BLaER1 (cell line): ENCODE data around the gene ITGB4.

ENCODE experiments used
- H3K27ac ChIP-seq: shearing (Covaris generic); formaldehyde crosslinking; 2 replicates; pipeline ENCODE4 v1.8.1; 2022
- H3K27me3 ChIP-seq: shearing (Covaris generic); formaldehyde crosslinking; 2 replicates; pipeline ENCODE4 v1.8.1; 2022
- H3K36me3 ChIP-seq: shearing (Covaris generic); formaldehyde crosslinking; 2 replicates; pipeline ENCODE4 v1.8.1; 2022
- H3K4me1 ChIP-seq: shearing (Covaris generic); formaldehyde crosslinking; 2 replicates; pipeline ENCODE4 v1.8.1; 2022
- H3K4me2 ChIP-seq: shearing (Covaris generic); formaldehyde crosslinking; 2 replicates; pipeline ENCODE4 v1.8.1; 2022
- H3K4me3 ChIP-seq: shearing (Covaris generic); formaldehyde crosslinking; 2 replicates; pipeline ENCODE4 v1.8.1; 2022
- H3K9ac ChIP-seq: shearing (Covaris generic); formaldehyde crosslinking; 2 replicates; pipeline ENCODE4 v1.8.1; 2022
- H3K9me3 ChIP-seq: shearing (Covaris generic); formaldehyde crosslinking; 2 replicates; pipeline ENCODE4 v1.8.1; 2022
- H4K20me1 ChIP-seq: shearing (Covaris generic); formaldehyde crosslinking; 2 replicates; pipeline ENCODE4 v1.8.1; 2022
- Cebpa-rat ChIP-seq: shearing (Covaris generic); IDR thresholded peaks from 2 replicates; pipeline ENCODE4 v1.8.1; 2022

The ITGB4 gene

GRCh38 chr17:75751676-75752404 is 30.6 kb downstream of the ITGB4 start:
- H3K4me3 ChIP-seq, result no peak overlapping the region
- H3K9me3 ChIP-seq, result no peaks in the 10 kb centered on the region
- TF ChIP-seq Cebpa-rat, result no peak
- peaks cover 4% of the 10 kb centered on the region; the same call in 1 of the 2 replicates for H3K36me3 ChIP-seq
- H3K27me3 ChIP-seq, result no peaks in the 10 kb centered on the region
- H3K4me1 ChIP-seq, result peaks cover 63% of the 10 kb centered on the region
- no peak overlapping the region for H3K9ac ChIP-seq
- H3K27ac ChIP-seq, result no peak overlapping the region
- no peaks in the 10 kb centered on the region for H4K20me1 ChIP-seq
- H3K4me2 ChIP-seq, result no peak overlapping the region

GRCh38 chr17:75752405-75752709 is 31.1 kb downstream of the ITGB4 start:
- TF ChIP-seq Cebpa-rat, result no peak

GRCh38 chr17:75752802-75753513 is 31.7 kb downstream of the ITGB4 start:
- Histone ChIP-seq H4K20me1 (no peaks in the 10 kb centered on the region), H3K27me3 (no peaks in the 10 kb centered on the region), H3K27ac (peak overlapping the region; percentile 89), H3K4me2 (peak overlapping the region; percentile 90), H3K9ac (peak overlapping the region; percentile 82), H3K36me3 (peaks cover 15% of the 10 kb centered on the region; the same call in 1 of the 2 replicates), H3K4me3 (peak overlapping the region; percentile 66), H3K4me1 (peaks cover 55% of the 10 kb centered on the region), H3K9me3 (no peaks in the 10 kb centered on the region)
- TF ChIP-seq Cebpa-rat, result no peak

More at GRCh38 chr17:75752405-75752709, 31.1 kb downstream of the ITGB4 start:
- Histone ChIP-seq H3K27ac (no peak overlapping the region), H3K9me3 (no peaks in the 10 kb centered on the region), H4K20me1 (no peaks in the 10 kb centered on the region), H3K27me3 (no peaks in the 10 kb centered on the region), H3K9ac (no peak overlapping the region), H3K4me2 (no peak overlapping the region), H3K36me3 (peaks cover 9% of the 10 kb centered on the region; the same call in 1 of the 2 replicates), H3K4me1 (peaks cover 61% of the 10 kb centered on the region), H3K4me3 (no peak overlapping the region)

GRCh38 chr17:75753514-75754377 is 32.5 kb downstream of the ITGB4 start:
- H3K27me3 ChIP-seq, result no peaks in the 10 kb centered on the region
- peak overlapping the region; percentile 90 for H3K4me2 ChIP-seq
- peak overlapping the region; percentile 89 for H3K27ac ChIP-seq
- peak overlapping the region; percentile 82 for H3K9ac ChIP-seq
- TF ChIP-seq Cebpa-rat, result no peak
- peaks cover 23% of the 10 kb centered on the region; the same call in 1 of the 2 replicates for H3K36me3 ChIP-seq
- H3K9me3 ChIP-seq, result no peaks in the 10 kb centered on the region
- peaks cover 54% of the 10 kb centered on the region for H3K4me1 ChIP-seq
- H3K4me3 ChIP-seq, result peak overlapping the region; percentile 66
- H4K20me1 ChIP-seq, result no peaks in the 10 kb centered on the region

GRCh38 chr17:75754378-75755204 is 33.3 kb downstream of the ITGB4 start:
- H3K36me3 ChIP-seq, result peaks cover 26% of the 10 kb centered on the region; the same call in 1 of the 2 replicates
- peak overlapping the region; percentile 89 for H3K27ac ChIP-seq
- no peaks in the 10 kb centered on the region for H4K20me1 ChIP-seq
- H3K4me3 ChIP-seq, result peak overlapping the region; percentile 66; the same call in 1 of the 2 replicates
- peak overlapping the region; percentile 82 for H3K9ac ChIP-seq
- H3K27me3 ChIP-seq, result no peaks in the 10 kb centered on the region
- H3K4me1 ChIP-seq, result peaks cover 45% of the 10 kb centered on the region
- H3K9me3 ChIP-seq, result no peaks in the 10 kb centered on the region
- peak overlapping the region; percentile 90 for H3K4me2 ChIP-seq
- no peak for TF ChIP-seq Cebpa-rat

- Histone ChIP-seq H3K4me2 (peak overlapping the region; percentile 90), H3K36me3 (peaks cover 26% of the 10 kb centered on the region; the same call in 1 of the 2 replicates), H3K9ac (0 out of 2 replicates have a peak overlapping the region, but pooled peaks have one; percentile 10), H3K4me3 (no peak overlapping the region), H3K9me3 (no peaks in the 10 kb centered on the region), H3K27me3 (no peaks in the 10 kb centered on the region), H3K27ac (no peak overlapping the region), H3K4me1 (peaks cover 38% of the 10 kb centered on the region), H4K20me1 (no peaks in the 10 kb centered on the region)
- no peak for TF ChIP-seq Cebpa-rat
Measured at GRCh38 chr17:75755205-75755901, 34.1 kb downstream of the ITGB4 start.

- Histone ChIP-seq H3K36me3 (peaks cover 26% of the 10 kb centered on the region; the same call in 1 of the 2 replicates), H4K20me1 (no peaks in the 10 kb centered on the region), H3K9ac (0 out of 2 replicates have a peak overlapping the region, but pooled peaks have one; percentile 10), H3K4me3 (no peak overlapping the region), H3K27ac (no peak overlapping the region), H3K4me2 (peak overlapping the region; percentile 90), H3K27me3 (no peaks in the 10 kb centered on the region), H3K9me3 (no peaks in the 10 kb centered on the region), H3K4me1 (peaks cover 37% of the 10 kb centered on the region)
- no peak for TF ChIP-seq Cebpa-rat
Measured at GRCh38 chr17:75755990-75756389, 34.7 kb downstream of the ITGB4 start.

- Histone ChIP-seq H3K4me3 (no peak overlapping the region), H3K27me3 (no peaks in the 10 kb centered on the region), H3K27ac (no peak overlapping the region), H3K4me2 (no peak overlapping the region), H3K4me1 (peaks cover 37% of the 10 kb centered on the region), H3K9ac (no peak overlapping the region), H3K9me3 (no peaks in the 10 kb centered on the region), H3K36me3 (peaks cover 26% of the 10 kb centered on the region; the same call in 1 of the 2 replicates), H4K20me1 (no peaks in the 10 kb centered on the region)
- no peak for TF ChIP-seq Cebpa-rat
Measured at GRCh38 chr17:75756451-75757085, 35.3 kb downstream of the ITGB4 start.
